Panc1 (cell line): ENCODE measurements around the gene MBD6.

Experiments used
- POLR2AphosphoS5 ChIP-seq: IDR thresholded peaks from 2 replicates; pipeline ENCODE4 v1.6.1; 2012; ENCODE audit warnings: mild to moderate bottlenecking, low read depth, low read length, moderate library complexity
- TF ChIP-seq, protein P1 (sequence below): fragments of 450-650 bp; IDR thresholded peaks from 2 replicates; pipeline ENCODE4 v1.5.1; 2017; ENCODE audit warnings: mild to moderate bottlenecking
- TF ChIP-seq, protein P2 (sequence below), 2 experiments: IDR thresholded peaks; 2 replicates each; pipeline ENCODE4 v1.6.1; 2011 to 2012; ENCODE audit warnings: low read depth in 2 of 2, control low read depth in 1 of 2, low read length in 1 of 2, mild to moderate bottlenecking in 1 of 2, moderate library complexity in 1 of 2; ENCODE audit not compliant: insufficient read depth in 1 of 2

DNA sequence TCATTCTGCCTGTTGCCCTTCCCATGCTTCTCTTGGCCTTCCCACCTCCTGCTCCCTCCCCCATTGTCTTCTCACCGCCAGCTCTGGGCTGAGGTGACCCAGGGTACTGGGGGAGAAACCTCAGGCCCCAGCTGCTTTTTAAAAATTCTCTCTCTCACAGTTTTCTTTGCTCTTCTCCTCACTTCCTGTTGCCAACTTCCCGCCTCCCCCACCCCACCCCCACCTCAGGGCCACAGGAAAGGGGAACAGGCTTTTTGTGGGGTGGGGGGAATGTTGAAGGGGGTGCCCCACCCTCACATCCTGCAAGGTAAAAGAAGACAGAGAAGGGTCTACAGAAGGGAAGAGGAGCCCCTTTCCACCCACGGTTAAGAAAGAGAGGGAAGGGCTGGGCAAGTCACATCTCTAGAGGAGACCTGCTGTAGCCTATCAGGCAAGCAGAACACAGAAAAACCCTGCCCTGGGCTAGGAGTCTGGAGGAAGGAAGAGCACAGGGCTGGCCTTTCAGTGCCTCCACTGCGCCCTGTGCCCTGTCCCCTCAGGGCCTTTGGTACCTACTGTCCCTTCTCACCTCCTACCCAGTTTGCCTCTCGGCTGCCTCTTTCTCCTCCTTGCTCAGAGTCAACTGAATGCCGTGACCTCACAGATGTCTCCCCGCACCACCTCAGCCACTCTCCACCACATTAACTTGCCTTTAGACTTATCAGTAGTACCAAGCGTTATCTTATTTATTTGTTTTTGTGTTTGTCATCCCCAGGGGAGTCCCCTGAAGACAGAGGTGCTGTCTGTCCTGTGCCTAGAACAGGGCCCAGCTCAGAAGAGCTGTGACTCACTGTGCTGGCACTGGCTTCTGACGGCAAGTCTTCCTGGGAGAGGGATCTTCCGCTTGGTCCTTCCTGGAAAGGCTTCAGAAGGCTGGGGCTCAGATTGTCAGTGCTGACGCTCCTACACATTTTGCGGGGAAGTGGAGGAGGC lies 44.6 kb upstream of the MBD6 start:
- TF ChIP-seq, protein P1, sequence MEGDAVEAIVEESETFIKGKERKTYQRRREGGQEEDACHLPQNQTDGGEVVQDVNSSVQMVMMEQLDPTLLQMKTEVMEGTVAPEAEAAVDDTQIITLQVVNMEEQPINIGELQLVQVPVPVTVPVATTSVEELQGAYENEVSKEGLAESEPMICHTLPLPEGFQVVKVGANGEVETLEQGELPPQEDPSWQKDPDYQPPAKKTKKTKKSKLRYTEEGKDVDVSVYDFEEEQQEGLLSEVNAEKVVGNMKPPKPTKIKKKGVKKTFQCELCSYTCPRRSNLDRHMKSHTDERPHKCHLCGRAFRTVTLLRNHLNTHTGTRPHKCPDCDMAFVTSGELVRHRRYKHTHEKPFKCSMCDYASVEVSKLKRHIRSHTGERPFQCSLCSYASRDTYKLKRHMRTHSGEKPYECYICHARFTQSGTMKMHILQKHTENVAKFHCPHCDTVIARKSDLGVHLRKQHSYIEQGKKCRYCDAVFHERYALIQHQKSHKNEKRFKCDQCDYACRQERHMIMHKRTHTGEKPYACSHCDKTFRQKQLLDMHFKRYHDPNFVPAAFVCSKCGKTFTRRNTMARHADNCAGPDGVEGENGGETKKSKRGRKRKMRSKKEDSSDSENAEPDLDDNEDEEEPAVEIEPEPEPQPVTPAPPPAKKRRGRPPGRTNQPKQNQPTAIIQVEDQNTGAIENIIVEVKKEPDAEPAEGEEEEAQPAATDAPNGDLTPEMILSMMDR: no peak
- no peak for TF ChIP-seq POLR2AphosphoS5
- TF ChIP-seq, protein P2, sequence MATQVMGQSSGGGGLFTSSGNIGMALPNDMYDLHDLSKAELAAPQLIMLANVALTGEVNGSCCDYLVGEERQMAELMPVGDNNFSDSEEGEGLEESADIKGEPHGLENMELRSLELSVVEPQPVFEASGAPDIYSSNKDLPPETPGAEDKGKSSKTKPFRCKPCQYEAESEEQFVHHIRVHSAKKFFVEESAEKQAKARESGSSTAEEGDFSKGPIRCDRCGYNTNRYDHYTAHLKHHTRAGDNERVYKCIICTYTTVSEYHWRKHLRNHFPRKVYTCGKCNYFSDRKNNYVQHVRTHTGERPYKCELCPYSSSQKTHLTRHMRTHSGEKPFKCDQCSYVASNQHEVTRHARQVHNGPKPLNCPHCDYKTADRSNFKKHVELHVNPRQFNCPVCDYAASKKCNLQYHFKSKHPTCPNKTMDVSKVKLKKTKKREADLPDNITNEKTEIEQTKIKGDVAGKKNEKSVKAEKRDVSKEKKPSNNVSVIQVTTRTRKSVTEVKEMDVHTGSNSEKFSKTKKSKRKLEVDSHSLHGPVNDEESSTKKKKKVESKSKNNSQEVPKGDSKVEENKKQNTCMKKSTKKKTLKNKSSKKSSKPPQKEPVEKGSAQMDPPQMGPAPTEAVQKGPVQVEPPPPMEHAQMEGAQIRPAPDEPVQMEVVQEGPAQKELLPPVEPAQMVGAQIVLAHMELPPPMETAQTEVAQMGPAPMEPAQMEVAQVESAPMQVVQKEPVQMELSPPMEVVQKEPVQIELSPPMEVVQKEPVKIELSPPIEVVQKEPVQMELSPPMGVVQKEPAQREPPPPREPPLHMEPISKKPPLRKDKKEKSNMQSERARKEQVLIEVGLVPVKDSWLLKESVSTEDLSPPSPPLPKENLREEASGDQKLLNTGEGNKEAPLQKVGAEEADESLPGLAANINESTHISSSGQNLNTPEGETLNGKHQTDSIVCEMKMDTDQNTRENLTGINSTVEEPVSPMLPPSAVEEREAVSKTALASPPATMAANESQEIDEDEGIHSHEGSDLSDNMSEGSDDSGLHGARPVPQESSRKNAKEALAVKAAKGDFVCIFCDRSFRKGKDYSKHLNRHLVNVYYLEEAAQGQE (IDR thresholded peaks at IDR 0.05; ENCODE audit: insufficient read depth in 1 of 2, low read depth in 2 of 2, low read length in 1 of 2): no peak
